SK-N-SH treated with all-trans-retinoic acid at 6 μM for 48 hours (cell line): ENCODE data around the gene CDC20.

Experiments
- ARNTL ChIP-seq: fragments of 450-650 bp; formaldehyde crosslinking; IDR thresholded peaks from 2 replicates; pipeline ENCODE4 v1.5.0; 2020; ENCODE audit warnings: low read depth, mild to moderate bottlenecking, moderate library complexity, borderline replicate concordance
- CSRNP3 ChIP-seq: fragments of 250-450 bp; sonication (Bioruptor Pico); IDR thresholded peaks from 2 replicates; pipeline ENCODE4 v1.5.1; 2021; ENCODE audit warnings: mild to moderate bottlenecking, moderate library complexity
- OSR1 ChIP-seq: fragments of 250-450 bp; sonication (Bioruptor Pico); IDR thresholded peaks from 2 replicates; pipeline ENCODE4 v1.8.0; 2022; ENCODE audit warnings: moderate library complexity, mild to moderate bottlenecking, inconsistent platforms
- PATZ1 ChIP-seq: fragments of 250-450 bp; sonication (Bioruptor Pico); IDR thresholded peaks from 2 replicates; pipeline ENCODE4 v1.8.0; 2020; ENCODE audit warnings: mild to moderate bottlenecking, moderate library complexity, borderline replicate concordance
- POU6F1 ChIP-seq: fragments of 250-450 bp; sonication (Bioruptor Pico); IDR thresholded peaks from 2 replicates; pipeline ENCODE4 v1.8.0; 2021; ENCODE audit warnings: low read depth, mild to moderate bottlenecking, moderate library complexity, borderline replicate concordance
- PPARA ChIP-seq: fragments of 250-450 bp; sonication (Bioruptor Pico); IDR thresholded peaks from 2 replicates; pipeline ENCODE4 v1.5.0; 2020; ENCODE audit warnings: mild to moderate bottlenecking, borderline replicate concordance
- SNAI2 ChIP-seq: fragments of 250-450 bp; sonication (Bioruptor Pico); IDR thresholded peaks from 2 replicates; pipeline ENCODE4 v1.5.0; 2020; ENCODE audit warnings: mild to moderate bottlenecking, moderate library complexity
- TSHZ2 ChIP-seq: fragments of 250-450 bp; sonication (Bioruptor Pico); IDR thresholded peaks from 2 replicates; pipeline ENCODE4 v1.5.0; 2020; ENCODE audit warnings: mild to moderate bottlenecking, moderate library complexity
- ZC3H10 ChIP-seq: fragments of 250-450 bp; sonication (Bioruptor Pico); IDR thresholded peaks from 2 replicates; pipeline ENCODE4 v1.5.1; 2021; ENCODE audit warnings: mild to moderate bottlenecking, moderate library complexity
- ZFP30 ChIP-seq: fragments of 450-650 bp; formaldehyde crosslinking; IDR thresholded peaks from 2 replicates; pipeline ENCODE4 v1.5.0; 2022; ENCODE audit warnings: mild to moderate bottlenecking, moderate library complexity

GRCh38 chr1:43381612-43382011 lies 22.8 kb downstream of the CDC20 start:
- TF ChIP-seq CSRNP3 = no peak
- no peak for TF ChIP-seq POU6F1 (CRISPR knock-in tag)
- no peak for TF ChIP-seq PATZ1
- no peak for TF ChIP-seq ARNTL (CRISPR knock-in tag)
- no peak for TF ChIP-seq SNAI2 (CRISPR knock-in tag)
- TF ChIP-seq ZC3H10 (CRISPR knock-in tag) = no peak
- TF ChIP-seq OSR1 = no peak
- TF ChIP-seq PPARA (CRISPR knock-in tag) = no peak
- TF ChIP-seq TSHZ2 = no peak
- TF ChIP-seq ZFP30 (CRISPR knock-in tag) = no peak
